HG02870 (cell line): ENCODE results near the gene PRKACA.
"Not testable (repeated sequence)": the region's sequence is repeated elsewhere in the genome, so short reads cannot be mapped to it uniquely, and the experiment has no call there.

Source experiments
- ATAC-seq: cut with Tn5 transposase; IDR thresholded peaks from one replicate; pipeline ENCODE4 v1.9.1; 2021; ENCODE audit warnings: mild to moderate bottlenecking, moderate library complexity; ENCODE audit not compliant: unreplicated experiment

PRKACA gene

DNA sequence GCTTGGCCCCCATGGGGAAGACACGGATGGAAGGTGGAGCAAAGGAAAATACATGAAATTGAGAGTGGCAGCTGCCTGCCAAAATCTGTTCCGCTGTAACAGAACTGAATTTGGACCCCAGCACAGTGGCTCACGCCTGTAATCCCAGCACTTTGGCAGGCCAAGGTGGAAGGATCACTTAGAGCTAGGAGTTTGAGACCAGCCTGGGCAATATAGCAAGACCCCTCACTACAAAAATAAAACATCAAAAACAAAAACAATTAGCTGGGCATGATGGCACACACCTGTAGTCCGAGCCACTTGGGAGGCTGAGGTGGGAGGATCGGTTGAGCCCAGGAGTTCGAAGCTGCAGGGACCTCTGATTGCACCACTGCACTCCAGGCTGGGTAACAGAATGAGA, 65.1 kb downstream of the PRKACA start:
- no peak for ATAC-seq

DNA sequence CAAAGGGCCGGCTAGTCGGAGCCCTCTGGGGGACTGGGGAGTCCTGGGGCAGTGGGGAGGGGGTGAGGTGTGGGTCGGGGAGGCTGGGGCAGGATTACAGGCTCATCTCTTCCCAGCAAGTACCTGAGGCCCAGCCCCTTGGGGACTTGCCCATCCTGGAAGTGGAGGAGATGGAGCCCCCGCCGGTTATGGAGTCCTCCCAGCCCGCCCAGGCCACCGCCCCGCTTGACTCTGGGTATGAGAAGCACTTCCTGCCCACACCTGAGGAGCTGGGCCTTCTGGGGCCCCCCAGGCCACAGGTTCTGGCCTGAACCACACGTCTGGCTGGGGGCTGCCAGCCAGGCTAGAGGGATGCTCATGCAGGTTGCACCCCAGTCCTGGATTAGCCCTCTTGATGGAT, 65.6 kb downstream of the PRKACA start:
- no peak for ATAC-seq

GRCh38 chr19:14050961-14051360, 66.6 kb downstream of the PRKACA start:
- ATAC-seq = not testable (repeated sequence)

DNA sequence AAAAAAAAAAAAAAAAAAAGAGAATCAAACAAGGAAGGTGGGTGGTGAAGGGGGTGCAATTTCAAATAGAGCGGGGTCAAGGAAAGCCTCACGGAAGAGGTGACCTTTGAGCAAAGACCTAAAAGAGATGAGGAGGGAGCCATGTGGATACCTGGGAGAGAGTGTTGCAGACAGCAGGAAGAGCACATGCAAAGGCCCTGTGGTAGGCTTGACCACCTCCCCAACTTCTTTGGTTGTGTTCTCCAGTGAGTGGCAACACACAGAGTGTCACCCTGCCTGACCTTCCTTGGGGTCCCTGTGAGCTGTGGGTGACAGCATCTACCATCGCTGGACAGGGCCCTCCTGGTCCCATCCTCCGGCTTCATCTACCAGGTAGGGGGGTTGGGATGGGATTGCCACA, 67.0 kb downstream of the PRKACA start:
- ATAC-seq = no peak

GRCh38 chr19:14048443-14049153, 69.0 kb downstream of the PRKACA start:
- ATAC-seq = no peak

- ATAC-seq = not testable (repeated sequence)
Observed at GRCh38 chr19:14047866-14048265, 69.7 kb downstream of the PRKACA start.

DNA sequence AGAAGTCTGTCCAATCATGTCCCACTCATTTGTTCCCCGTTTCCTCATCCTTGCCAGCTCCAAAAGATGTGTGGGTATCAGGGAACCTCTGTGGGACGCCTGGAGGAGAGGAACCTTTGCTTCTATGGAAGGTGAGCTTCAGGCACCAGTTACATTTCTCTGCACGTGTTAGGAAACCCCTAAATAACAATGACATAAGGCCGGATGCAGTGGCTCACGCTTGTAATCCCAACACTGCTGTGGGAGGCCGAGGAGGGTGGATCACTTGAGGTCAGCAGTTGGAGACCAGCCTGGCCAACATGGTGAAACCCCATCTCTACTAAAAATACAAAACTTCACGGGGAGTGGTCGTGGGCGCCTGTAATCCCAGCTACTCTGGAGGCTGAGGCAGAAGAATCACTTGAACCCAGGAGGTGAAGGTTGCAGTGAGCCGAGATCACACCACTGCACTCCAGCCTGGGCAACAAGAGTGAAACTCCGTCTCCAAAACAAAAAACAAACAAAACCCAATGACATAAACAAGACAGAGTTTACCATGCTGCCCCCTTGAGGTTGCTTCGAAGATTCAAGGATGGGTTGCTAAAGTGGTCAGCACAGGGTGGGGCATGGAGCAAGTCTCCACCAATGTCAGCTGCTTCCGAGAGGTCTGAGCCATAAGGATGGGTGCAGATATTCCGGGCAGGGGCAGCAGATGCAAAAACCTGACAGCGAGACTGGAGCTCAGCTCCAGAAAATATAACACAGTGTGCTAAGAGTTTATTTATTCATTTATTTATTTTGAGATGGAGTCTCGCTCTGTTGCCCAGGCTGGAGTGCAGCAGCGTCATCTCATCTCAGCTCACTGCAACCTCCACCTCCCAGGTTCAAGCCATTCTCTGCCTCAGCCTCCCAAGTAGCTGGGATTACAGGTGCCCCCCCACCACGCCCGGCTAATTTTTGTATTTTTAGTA, 74.6 kb downstream of the PRKACA start:
- ATAC-seq = not testable (repeated sequence)
